Tibial nerve (tissue), 4 donors: Measurements from ENCODE around the gene FLCN. TPM values are rescaled to one million over a fixed set of nuclear protein-coding genes. Genes with fewer than 3 reads are reported as not detected.

ENCODE experiments used
- DNase-seq, 2 donors: peaks; one replicate each; pipeline ENCODE4 v3.0.0-alpha.2; 2019; ENCODE audit warnings: low spot score in 2 of 2
- H3K27ac ChIP-seq, 4 donors: fragments of 200-600 bp; sonication (generic) in 3 of 4; one replicate each; pipeline ENCODE4 v1.5.1; 2017 to 2019; ENCODE audit warnings: mild to moderate bottlenecking in 1 of 4
- H3K27me3 ChIP-seq, 2 donors: fragments of 200-600 bp; sonication (generic) in 1 of 2; one replicate each; pipeline versions ENCODE4 v1.5.1 to v1.6.0; 2017 to 2019
- H3K36me3 ChIP-seq, 3 donors: fragments of 200-600 bp; sonication (generic); one replicate each; pipeline ENCODE4 v1.5.1; 2018 to 2019
- H3K4me1 ChIP-seq, 4 donors: fragments of 200-600 bp; sonication (generic) in 3 of 4; one replicate each; pipeline ENCODE4 v1.5.1; 2017 to 2019
- H3K4me3 ChIP-seq, 4 donors: fragments of 200-600 bp; sonication (generic) in 3 of 4; one replicate each; pipeline ENCODE4 v1.5.1; 2017 to 2019; ENCODE audit warnings: mild to moderate bottlenecking in 1 of 4, moderate library complexity in 1 of 4
- H3K9me3 ChIP-seq, 4 donors: fragments of 200-600 bp; sonication (generic) in 3 of 4; one replicate each; pipeline ENCODE4 v1.5.1; 2017 to 2019
- EP300 ChIP-seq, 2 donors: sonication (generic); formaldehyde crosslinking; IDR thresholded peaks; one replicate each; pipeline ENCODE4 v1.6.1; 2017; ENCODE audit warnings: antibody characterized with exemption in 2 of 2, mild to moderate bottlenecking in 1 of 2
- POLR2A ChIP-seq, 2 donors: fragments of 450-650 bp; IDR thresholded peaks; one replicate each; pipeline ENCODE4 v1.6.1; 2017; ENCODE audit warnings: antibody characterized with exemption in 2 of 2, mild to moderate bottlenecking in 2 of 2, moderate library complexity in 2 of 2
- WGBS, 2 donors: methylation state at CpG; one replicate each; pipeline ENCODE4 v1.1.5; 2018; 5-methylcytosine and 5-hydroxymethylcytosine counted together
- total RNA-seq, 4 donors: library from RNA; depleted of rRNA; stranded (reverse); fragments of >200 nt; gene quantifications; one replicate each; pipeline ENCODE4 v1.1.0, GENCODE V29; 2016
- TF ChIP-seq, protein P1 (sequence below), 5 experiments: fragments of 200-600 bp in 3 of 5; fragments of 450-650 bp in 2 of 5; sonication (generic) in 3 of 5; IDR thresholded peaks; one replicate each; pipeline ENCODE4 v1.5.1; 2016 to 2019; ENCODE audit warnings: antibody characterized with exemption in 5 of 5, mild to moderate bottlenecking in 3 of 5, moderate library complexity in 2 of 5

FLCN gene
- total RNA-seq, 4 donors from 2014 or later: 71.5 to 85.9 (median 76.6) TPM

DNA sequence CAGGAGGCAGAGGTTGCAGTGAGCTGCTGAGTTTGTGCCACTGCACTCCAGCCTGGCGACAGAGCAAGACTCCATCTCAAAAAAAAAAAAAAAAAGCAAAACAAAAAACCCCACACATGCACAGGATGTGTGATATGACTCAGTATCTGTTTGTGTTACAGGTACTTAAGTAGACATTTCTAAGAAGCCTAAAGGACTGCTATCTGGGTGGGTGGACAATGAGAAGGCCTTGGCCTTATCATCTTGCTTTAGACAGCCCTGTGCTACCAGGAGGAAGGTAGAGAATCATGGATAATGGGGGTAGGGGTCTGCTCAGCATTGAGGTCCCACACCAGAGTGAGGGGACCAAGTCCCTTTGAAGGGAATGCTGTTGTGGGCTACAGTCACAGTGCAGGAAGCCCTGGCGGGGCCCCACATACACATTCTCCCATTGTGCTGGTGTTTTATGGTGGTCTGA lies 57.6 kb downstream of the FLCN start:
- Histone ChIP-seq H3K27ac (no peak overlapping the region), H3K4me1 (peaks cover 0 to 3% (median 0%) of the 10 kb centered on the region in 4 donors), H3K9me3 (no peaks in the 10 kb centered on the region), H3K36me3 (peaks cover 3 to 100% (median 35%) of the 10 kb centered on the region in 3 donors), H3K27me3 (no peaks in the 10 kb centered on the region), H3K4me3 (no peak overlapping the region)
- 74 to 82% methylated on average over 2 of the region's 2 CpGs for WGBS, 2 donors
- DNase-seq: no peak
- TF ChIP-seq, protein P1, sequence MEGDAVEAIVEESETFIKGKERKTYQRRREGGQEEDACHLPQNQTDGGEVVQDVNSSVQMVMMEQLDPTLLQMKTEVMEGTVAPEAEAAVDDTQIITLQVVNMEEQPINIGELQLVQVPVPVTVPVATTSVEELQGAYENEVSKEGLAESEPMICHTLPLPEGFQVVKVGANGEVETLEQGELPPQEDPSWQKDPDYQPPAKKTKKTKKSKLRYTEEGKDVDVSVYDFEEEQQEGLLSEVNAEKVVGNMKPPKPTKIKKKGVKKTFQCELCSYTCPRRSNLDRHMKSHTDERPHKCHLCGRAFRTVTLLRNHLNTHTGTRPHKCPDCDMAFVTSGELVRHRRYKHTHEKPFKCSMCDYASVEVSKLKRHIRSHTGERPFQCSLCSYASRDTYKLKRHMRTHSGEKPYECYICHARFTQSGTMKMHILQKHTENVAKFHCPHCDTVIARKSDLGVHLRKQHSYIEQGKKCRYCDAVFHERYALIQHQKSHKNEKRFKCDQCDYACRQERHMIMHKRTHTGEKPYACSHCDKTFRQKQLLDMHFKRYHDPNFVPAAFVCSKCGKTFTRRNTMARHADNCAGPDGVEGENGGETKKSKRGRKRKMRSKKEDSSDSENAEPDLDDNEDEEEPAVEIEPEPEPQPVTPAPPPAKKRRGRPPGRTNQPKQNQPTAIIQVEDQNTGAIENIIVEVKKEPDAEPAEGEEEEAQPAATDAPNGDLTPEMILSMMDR (IDR thresholded peaks at IDR 0.05): no peak
- TF ChIP-seq EP300 (IDR thresholded peaks at IDR 0.05): no peak
- TF ChIP-seq POLR2A (IDR thresholded peaks at IDR 0.05): no peak

DNA sequence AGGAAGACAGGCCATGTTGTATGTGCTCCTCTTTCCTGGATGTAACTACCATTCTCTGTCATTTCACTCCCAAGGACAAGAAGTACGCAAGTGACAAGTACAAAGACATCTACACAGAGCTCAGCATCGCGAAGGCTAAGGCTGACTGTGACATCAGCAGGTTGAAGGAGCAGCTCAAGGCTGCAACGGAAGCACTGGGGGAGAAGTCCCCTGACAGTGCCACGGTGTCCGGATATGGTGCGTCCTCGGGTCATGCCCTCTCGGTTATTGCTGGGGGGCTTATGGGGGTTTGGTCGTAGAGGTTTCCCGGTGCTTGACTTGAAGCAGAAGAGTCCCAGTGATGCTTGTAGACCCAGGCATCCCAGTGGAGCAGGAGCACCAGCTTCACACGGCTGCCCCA lies 59.8 kb downstream of the FLCN start:
- peaks cover 3 to 100% (median 29%) of the 10 kb centered on the region in 3 donors for H3K36me3 ChIP-seq
- no peak overlapping the region for H3K4me3 ChIP-seq
- H3K4me1 ChIP-seq: peaks cover 0 to 9% (median 0%) of the 10 kb centered on the region in 4 donors
- TF ChIP-seq EP300 (IDR thresholded peaks at IDR 0.05) (no peak), POLR2A (IDR thresholded peaks at IDR 0.05) (no peak)
- TF ChIP-seq, protein P1 (IDR thresholded peaks at IDR 0.05): no peak
- 82 to 86% methylated on average over 7 to 12 of the region's 12 CpGs for WGBS, 2 donors
- no peaks in the 10 kb centered on the region for H3K9me3 ChIP-seq
- no peak overlapping the region for H3K27ac ChIP-seq
- no peak for DNase-seq
- no peaks in the 10 kb centered on the region for H3K27me3 ChIP-seq

DNA sequence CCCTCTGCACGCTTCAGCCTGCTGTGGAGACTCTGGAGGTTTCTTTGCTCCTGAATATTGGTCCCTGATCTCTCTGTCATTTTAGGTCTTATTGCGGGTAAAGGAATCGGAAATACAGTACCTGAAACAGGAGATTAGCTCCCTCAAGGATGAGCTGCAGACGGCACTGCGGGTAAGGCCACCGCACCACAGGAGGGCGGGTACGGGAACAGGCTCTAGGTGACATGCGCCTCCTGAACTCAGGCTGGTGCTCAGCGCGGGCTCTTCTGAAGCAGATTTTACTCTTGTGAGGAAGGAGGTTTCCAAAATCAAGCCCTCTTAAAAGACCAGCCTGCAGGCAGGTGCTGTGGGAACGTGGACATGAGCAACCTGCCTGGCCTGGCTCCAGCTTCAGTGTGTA lies 60.6 kb downstream of the FLCN start:
- DNase-seq: no peak
- no peaks in the 10 kb centered on the region for H3K9me3 ChIP-seq
- H3K27ac ChIP-seq: no peak overlapping the region
- peaks cover 3 to 100% (median 27%) of the 10 kb centered on the region in 3 donors for H3K36me3 ChIP-seq
- H3K4me3 ChIP-seq: no peak overlapping the region
- H3K27me3 ChIP-seq: no peaks in the 10 kb centered on the region
- WGBS, 2 donors: 86 to 96% methylated on average over 12 of the region's 12 CpGs
- TF ChIP-seq POLR2A (IDR thresholded peaks at IDR 0.05) (no peak), EP300 (IDR thresholded peaks at IDR 0.05) (no peak)
- TF ChIP-seq, protein P1 (IDR thresholded peaks at IDR 0.05): no peak
- H3K4me1 ChIP-seq: peaks cover 0 to 10% (median 0%) of the 10 kb centered on the region in 4 donors

DNA sequence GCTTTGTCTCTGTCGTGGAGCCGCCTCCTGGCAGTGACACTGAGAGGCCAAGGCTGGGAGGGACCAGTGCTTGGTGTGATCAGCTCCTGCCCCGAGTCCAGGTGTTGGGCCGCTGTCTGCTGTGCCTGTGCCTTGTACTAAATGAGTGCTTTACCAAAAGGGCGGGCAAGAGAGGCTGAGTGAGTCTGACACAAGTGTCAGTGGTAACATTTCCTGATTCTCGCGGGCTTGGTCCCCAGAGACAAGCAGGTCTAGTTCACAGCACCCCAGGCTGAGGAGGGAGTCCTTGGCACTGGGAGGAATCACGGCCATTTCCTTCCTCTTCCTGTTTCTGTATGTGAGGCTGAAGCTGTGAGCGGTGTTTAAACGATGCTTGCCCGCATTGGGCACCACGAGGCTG lies 61.1 kb downstream of the FLCN start:
- WGBS, 2 donors: 81 to 88% methylated on average over 10 to 12 of the region's 12 CpGs
- no peak for DNase-seq
- no peak overlapping the region for H3K4me3 ChIP-seq
- no peaks in the 10 kb centered on the region for H3K9me3 ChIP-seq
- H3K27ac ChIP-seq: no peak overlapping the region
- H3K4me1 ChIP-seq: peaks cover 0 to 10% (median 0%) of the 10 kb centered on the region in 4 donors
- TF ChIP-seq, protein P1 (IDR thresholded peaks at IDR 0.05): no peak
- TF ChIP-seq EP300 (IDR thresholded peaks at IDR 0.05) (no peak), POLR2A (IDR thresholded peaks at IDR 0.05) (no peak)
- H3K36me3 ChIP-seq: peaks cover 3 to 100% (median 26%) of the 10 kb centered on the region in 3 donors
- no peaks in the 10 kb centered on the region for H3K27me3 ChIP-seq

DNA sequence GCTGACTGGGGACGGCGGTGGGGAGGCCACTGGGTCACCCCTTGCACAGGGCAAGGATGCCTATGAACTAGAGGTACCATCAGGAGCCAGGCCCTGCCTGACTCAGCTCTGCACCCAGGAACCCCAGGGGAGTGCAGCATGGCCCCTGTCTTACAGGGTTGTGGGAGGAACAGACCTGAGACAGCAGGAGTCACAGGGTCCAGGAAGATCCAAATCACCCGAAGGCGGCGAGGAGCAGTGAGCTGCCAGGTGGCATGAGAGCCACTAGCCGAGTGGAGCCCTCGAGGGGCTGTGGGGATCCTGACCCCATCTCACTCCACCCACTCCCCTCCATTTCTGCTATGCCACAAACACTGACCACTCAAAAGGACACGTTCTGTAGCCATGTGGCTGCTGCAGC lies 61.6 kb downstream of the FLCN start:
- TF ChIP-seq, protein P1 (IDR thresholded peaks at IDR 0.05): no peak
- TF ChIP-seq POLR2A (IDR thresholded peaks at IDR 0.05): no peak
- no peak for TF ChIP-seq EP300 (IDR thresholded peaks at IDR 0.05)
- Histone ChIP-seq H3K27me3 (no peaks in the 10 kb centered on the region), H3K9me3 (no peaks in the 10 kb centered on the region), H3K4me1 (peaks cover 0 to 10% (median 0%) of the 10 kb centered on the region in 4 donors), H3K27ac (no peak overlapping the region), H3K36me3 (peaks cover 3 to 100% (median 23%) of the 10 kb centered on the region in 3 donors), H3K4me3 (no peak overlapping the region)
- DNase-seq: no peak
- 87 to 90% methylated on average over 8 of the region's 8 CpGs for WGBS, 2 donors
